ENCODE data around the gene TCERG1L.
"Not testable (repeated sequence)": the region's sequence is repeated elsewhere in the genome, so short reads cannot be mapped to it uniquely, and the experiment has no call there.

TCERG1L gene

DNA sequence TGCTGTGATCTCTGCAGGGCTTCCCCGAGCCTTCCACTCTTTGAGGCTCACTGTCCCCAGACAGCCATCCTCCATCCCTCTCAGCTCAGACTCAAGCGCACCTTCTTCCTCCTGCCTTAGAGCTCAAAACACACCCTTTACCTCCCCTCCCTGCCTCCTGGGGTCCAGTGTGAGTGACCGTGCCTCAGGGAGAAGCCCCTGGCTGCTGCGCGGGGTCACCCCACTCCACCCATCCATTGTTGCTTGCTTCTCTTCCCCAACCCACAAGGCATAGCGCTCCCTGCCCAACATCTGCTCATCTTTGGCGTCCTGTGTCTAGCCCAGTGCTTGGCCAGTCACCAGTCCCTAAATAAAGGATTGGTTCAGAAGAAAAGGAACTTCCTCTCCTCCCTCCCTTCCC lies 170.3 kb downstream of the TCERG1L start:
- no peak for DNase-seq

DNA sequence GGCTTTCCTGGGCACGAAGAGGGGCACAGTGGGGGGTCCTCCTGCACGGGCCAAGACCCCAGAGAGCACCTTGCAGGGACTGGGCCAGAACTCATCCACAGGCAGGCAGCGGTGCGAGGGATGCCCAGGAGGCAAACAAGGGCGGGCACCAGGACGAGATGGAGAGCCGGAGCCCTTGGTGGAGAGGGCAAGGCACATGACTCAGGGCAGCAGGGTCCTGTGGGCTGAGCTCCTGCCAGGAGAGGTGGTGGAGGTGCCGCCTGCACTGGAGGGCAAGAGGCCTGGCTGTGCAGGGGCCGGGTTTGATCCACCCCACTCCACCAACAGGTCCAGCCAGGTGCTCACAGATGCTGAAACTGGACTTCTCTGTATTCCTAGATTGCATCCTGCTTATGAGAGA lies 170.9 kb downstream of the TCERG1L start:
- no peak for DNase-seq

DNA sequence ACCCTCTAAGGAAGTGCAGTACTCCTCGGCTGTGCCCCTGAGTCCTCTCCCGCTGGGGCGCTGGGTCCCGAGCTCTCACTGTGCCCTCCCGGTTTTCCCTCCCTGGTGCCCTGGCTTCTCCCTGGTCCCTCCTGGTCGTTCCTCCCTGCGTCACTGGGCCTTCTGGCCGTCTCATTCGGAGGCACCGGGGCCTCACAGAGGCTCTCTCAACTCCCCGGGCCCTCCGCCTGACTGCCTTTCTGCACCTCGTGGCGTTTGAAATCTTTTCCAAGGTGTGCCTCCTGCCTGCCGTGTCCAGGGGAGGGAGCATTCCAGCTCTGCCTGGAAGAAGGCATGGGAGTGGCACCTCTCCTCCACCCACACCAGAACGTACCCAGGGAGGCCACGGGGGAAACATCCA lies 174.3 kb downstream of the TCERG1L start:
- no peak for DNase-seq

DNA sequence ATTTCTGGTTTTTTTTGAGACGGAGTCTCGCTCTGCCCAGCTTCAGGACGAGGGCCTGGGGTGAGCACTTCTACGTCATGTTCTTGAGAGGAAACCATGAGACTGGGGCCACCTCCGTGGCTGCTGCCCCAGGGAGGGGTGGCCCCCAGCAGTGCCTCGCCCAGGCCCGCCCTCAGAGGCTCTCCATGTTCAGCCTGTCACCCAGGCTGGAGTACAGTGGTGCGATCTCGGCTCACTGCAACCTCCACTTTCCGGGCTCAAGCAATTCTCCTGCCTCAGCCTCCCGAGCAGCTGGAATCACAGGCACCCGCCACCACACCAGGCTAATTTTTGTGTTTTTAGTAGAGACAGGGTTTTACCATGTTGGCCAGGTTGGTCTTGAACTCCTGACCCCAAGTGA lies 175.2 kb downstream of the TCERG1L start:
- not testable (repeated sequence) for DNase-seq

DNA sequence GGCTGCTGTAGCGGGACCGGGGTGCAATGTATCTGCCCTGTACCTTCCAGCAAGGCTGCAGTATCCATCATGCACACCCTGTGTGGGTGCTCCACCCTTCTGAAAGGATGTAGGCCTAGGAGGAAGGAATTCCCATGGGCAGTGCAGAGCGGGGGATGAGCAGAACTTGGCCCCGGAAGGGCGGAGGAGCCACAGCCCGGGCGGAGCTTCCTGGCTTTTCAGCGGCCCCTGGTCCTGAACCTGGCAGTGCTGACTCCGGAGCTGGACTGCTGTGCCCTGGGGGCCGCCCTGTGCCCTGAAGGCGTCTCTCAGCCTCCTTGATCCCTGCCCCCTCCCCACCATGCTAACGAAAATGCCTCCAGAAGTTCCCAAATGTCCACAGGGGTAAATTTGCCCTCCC lies 175.8 kb downstream of the TCERG1L start:
- no peak for DNase-seq

DNA sequence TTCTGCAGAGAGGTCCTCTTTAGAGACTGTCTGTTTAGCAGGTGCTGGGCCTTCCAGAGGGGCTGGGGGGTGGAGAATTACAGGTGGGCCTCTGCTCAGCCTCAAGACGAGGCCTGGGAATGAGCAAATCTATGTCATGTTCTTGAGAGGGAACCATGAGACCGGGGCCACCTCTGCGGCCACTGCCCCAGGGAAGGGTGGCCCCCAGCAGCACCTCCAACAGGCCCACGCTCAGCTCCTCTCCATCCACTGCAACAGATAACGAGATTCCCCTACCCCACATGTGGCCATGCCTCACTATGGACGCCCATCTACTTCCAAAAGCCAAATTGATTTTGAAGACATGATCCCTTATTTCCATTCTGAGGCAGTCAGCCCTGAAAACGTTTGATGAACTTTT lies 176.9 kb downstream of the TCERG1L start:
- no peak for DNase-seq

DNA sequence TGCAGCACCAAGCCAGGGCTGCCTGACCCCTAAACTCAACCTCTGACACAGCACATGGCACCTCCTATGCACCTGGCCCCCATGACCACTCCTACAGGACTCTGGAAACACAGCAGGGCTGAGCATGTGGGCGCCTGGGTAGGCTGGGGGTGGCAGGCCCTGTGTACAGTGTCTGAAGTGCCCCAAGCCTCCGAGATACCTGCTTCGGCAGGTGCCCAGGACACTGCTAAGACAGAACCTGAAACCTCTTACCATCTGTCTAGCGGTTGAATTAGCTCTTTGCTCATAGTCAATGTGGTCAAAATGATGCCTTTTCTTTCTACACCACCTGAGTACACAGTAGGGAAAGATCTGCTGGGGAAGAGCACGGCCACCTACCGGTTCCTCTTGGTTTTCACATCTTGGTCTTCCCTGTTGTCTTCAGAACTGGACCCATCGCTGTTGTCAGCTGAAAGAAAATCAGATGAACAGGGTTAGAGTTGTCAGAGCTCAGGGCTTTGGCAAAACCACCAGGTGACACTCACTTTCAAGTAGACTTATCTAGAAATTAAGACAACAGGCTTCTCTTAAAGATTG lies 177.4 kb downstream of the TCERG1L start:
- DNase-seq = no peak

DNA sequence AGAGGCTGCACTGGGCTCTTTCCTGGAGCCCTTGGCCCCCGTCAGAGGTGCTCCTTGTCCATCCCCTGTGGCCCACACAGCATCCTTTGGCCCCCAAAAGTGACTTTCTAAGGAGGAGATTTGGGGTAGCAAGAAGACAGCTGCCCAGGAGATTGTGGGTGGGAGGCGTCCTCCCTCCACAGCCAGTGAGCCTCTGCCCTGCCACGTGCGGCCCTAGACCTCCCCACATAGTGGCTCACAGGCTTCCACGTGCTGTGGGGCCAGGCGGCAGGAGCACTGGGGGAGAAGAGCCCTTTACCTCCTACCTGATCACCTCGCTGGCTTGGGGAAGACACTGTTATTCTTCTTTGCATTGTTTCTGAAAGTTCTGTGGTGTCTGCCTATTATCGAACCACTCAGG lies 178.8 kb downstream of the TCERG1L start:
- DNase-seq = no peak

DNA sequence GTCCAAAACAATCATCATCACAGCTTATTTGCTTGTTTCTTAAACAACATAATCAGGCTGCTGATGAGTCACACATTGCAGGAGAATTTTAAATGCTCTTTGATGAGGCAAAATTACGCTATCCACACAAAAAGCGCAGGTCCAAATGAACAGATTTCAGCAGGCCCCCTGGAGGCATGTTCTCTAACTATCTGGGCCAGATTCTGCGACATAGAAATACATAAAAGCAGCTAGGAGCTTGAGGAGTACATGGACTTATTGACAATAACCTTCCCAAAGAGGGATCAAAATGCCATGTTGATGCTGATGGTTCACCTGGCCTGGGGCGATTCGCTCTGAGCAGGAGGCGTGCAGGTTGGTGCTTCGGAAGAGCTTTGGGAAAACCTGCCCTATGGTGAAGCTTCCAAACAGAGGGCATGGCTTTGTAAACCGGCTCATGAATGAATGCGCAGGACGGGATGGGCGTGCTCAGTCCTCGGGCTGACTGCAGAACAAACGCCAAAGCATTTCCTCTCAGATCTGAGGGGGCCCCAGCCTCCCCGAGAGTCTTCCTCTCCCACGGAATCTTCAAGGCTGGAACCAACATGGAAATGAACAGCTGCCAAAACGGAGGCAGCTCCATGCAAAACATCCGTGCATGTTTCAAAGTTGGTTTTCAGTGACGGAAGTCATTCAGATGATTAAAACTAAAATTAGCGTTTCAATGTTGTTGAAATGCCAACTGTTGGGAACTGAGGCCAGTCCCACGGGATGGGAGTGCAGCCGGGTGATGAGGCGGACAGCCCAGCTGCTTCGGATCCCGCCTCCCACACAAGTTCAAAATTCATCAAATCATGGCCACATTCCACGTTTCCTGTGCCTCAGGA lies 179.6 kb downstream of the TCERG1L start:
- DNase-seq = no peak

DNA sequence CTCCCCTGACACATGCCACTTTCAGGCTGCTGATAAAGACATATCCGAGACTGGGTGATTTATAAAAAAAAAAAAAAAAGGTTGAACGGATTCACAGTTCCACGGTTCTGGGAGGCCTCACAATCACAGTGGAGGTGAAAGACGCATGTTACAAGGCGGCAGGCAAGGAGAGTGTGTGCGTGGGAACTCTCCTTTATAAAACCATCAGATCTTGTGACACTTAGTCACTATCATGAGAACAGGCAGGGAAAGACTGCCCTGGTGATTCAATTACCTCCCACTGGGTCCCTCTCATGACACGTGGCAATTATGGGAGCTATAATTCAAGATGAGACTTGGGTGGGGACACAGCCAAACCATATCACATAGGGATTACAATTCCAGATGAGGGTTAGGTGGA lies 181.5 kb downstream of the TCERG1L start:
- DNase-seq = no peak

DNA sequence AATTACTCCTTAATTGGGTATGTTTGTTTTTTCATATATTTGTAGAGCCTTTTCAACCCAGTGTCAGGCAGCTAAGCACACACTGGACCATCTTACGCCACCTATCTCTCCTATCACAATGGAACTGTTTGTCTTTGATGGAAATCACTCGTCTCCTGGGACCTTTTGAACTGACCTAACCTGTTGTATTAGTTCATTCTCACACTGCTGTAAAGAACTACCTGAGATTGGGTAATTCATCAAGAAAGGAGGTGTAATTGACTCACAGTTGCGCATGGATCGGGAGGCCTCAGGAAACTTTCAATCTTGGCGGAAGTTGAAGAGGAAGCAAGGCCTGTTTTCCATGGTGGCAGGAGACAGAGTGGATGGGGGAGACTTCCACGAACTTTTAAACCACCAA lies 182.0 kb downstream of the TCERG1L start:
- DNase-seq = no peak

DNA sequence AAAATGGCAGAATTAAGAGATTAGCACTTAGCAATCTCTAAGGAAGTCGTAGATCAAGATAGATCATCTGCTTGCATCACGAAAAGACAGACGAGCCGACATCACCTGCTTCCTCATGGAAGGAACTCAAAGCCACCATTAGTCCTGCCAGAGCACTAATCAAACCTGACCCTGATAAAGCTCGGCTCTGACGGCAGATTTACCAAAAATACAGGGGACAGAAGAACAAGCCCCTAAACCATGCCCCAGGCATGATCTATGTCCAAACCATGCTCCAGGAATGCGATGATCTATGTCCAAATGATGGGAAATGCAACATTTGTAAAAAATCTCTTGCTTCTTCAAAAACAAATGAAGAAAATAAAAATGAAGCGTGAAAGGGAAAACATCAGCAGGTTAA lies 182.8 kb downstream of the TCERG1L start:
- DNase-seq = no peak

DNA sequence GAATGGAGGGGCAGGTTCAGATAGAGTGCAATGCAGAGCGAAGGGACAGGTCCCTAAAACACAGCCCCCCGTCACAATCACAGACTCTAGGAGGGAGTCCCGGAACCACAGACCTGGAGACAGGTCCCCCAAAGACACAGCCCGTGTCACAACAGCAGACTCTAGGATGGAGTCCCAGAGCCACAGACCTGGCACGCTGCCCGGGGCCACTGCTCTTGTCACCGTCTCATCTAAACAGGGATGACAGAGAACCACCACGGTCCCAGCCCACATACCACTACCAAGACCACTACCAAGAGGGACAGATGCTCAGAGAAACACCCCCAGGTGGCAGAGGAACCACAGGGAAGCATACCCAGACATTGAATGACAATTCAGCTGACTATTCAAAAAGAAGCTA lies 183.9 kb downstream of the TCERG1L start:
- DNase-seq = no peak

DNA sequence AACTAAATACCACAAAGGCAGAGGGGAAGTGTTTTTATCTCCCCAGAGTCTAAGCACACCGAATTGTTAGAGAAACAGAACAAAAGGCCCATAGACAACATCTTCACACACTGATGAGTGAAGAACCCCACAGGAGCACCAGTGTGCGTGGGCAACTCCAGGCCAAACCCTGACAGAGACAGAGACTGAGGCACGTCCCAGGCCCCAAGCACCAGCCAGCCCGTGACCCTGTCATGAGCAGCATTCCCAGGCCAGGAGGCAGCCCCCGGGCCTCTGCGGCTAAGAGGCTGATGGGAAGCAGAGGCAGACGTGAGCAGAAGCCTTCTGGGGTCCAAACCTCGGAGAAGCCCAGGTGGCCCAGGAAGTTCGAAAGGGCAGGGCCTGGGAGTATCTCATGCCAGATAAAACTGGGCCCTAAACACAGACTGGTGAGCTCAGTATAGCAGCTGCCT lies 184.4 kb downstream of the TCERG1L start:
- no peak for DNase-seq

DNA sequence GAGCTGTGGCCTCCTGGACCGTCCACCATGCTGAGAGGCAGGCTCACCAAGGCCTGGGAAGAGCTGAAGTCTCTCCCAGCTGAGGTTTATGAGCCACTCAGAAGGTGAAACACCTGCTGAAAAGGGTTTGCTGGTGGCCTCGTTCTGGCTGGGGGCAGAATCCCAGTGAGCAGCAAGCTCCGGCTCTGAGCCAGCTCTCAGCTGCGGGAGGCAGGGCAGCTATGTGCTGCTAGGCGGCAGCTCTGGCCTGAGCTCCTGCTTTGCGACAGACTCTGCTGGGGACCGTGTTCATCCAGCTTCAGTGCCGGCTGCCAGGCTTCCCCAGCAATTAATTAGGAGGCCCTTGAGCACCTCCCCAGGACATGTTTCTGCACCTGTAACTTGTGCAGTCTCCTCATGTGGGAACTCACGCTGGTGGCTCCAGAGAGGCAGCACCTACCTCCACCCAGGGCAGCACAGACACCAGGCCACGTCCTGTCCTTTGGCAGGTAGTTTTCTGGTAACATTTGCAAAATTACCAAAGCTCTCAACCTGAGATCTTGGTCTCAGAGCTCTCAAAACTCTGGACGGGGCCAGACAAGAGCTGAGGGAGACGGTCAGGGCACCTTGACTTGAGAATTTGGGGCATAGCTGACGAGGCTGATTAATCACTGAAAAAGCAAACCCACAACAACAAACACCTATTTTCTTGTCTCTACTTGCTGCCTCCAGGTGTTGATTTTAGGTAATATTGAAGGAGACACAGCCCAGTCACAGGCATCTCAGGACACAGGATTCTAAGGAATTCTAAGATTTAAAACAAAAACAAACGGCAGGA lies 185.0 kb downstream of the TCERG1L start:
- no peak for DNase-seq

DNA sequence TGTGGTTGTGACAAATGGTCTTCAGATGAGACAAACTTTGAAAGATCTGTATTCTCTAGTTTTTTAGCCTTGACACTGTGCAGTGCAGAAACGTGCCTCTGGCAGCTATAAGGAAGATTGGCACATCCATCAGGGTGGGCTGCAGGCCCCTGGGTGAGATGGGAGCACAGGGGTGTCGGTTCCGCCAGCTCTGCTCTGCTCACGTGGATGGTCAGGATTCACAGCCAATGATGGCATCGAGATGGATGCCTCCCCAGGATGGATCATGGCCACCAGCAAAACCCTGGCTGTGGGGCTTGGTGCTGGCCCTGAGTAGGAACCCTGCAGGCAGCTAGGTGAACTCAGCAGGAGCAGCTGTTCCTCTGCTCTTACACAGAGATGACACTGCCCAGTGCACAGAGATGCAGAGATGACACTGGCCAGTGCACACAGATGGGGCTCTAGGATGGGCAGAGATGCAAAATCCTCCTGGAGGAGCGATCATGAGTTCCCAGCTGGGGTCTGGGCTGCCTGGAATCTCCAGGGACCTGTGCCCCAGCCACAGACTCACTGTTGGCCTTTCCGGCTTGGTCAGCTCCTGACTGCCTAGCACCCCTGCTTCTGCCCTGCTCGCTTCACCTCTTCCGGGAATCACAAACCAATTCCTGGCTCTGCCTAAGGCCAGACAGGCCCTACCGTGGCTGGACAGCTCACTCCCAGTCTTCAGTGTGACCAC lies 185.9 kb downstream of the TCERG1L start:
- DNase-seq = no peak

DNA sequence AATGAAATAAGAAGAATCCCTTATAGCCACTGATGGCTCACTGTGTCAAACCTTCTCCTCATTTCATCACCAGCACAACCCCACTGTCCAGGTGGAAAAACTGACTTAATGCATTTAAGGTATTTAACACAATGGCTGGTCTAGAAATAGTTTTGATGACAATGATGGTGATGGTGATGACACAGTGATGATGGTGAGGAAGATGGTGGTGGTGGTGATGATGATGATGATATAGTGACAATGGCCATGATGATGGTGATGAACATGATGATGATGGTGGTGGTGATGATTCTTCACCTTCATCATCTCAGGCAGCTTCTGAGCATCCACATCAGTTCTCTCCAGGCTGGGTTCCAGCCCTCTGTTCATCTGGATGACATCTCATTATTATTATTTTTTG lies 186.6 kb downstream of the TCERG1L start:
- DNase-seq = no peak

DNA sequence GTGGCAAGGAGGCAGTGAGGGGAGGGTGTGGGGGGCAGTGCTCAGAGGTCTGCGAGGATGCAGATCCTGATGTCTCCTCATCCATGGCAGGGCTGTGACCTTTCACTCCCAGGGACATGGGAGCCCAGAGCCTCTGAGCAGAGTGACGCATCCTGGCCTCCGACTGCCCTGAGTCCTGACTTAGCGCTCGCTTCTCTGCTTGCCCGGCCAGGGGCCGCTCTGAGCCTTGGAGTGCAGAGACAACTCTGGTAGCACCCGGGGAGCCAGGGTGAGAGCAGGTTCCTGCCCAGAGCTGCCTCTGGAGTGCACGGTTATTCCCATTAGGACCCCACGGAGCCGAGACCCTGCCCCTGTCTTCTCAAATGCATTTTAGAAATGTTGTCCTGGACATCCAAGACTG lies 188.0 kb downstream of the TCERG1L start:
- no peak for DNase-seq

DNA sequence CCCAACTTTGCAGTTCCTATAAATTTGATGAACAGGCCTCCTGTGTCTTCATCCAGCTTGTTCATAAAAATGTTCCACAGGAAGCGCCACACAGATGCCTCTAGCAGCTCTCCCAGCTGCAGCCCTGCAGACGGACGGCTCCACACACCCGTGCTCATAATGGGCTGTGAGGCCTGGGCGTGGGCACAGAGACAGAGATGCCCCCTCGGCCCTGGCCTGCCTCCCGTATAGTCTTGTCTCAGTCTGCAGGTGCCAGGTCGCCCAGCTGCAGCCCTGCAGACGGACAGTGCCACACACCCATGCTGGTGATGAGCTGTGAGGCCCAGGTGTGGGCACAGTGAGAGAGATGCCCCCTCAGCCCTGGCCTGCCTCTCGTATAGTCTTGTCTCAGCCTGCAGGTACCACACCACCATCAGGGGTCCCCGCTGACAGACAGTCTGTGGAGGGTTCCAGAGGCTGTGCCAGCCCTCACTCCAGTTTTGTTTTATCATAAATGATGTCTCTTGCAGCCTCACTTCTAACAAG lies 189.9 kb downstream of the TCERG1L start:
- no peak for DNase-seq

DNA sequence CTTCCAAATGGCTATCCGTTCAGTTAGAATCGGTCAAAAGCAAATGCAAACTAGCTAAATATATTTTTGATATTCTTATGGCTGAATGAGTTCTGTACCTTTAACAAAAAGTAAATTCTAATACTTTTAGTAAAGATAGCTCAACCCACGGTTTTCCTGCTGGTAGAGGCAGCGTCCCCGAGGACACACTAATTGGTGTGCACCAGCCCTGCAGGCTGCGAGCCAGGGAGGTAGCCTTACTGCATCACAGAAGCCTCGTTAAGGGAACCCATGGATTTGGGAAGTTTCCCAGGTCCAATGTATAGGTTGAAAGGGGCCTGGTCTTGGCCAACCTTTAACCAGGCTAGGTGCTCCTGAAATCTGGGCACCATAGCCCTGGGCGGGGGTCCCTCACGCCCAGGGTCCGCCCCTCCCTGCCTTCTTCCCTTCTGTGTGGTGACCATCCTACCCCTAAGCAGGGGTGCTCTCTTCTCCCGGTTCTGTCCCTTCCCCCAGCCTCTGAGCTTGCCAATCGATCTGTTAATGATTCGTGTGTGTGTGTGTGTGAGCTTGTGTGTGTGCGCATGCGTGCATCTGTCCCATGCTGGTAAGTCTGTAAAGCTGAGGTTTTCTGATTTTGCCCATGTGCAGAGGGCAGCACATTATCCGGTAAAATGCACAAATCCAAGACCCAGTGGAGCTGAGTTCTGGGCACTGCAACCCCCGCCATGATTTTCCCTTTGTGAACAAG lies 191.7 kb downstream of the TCERG1L start:
- no peak for DNase-seq

DNA sequence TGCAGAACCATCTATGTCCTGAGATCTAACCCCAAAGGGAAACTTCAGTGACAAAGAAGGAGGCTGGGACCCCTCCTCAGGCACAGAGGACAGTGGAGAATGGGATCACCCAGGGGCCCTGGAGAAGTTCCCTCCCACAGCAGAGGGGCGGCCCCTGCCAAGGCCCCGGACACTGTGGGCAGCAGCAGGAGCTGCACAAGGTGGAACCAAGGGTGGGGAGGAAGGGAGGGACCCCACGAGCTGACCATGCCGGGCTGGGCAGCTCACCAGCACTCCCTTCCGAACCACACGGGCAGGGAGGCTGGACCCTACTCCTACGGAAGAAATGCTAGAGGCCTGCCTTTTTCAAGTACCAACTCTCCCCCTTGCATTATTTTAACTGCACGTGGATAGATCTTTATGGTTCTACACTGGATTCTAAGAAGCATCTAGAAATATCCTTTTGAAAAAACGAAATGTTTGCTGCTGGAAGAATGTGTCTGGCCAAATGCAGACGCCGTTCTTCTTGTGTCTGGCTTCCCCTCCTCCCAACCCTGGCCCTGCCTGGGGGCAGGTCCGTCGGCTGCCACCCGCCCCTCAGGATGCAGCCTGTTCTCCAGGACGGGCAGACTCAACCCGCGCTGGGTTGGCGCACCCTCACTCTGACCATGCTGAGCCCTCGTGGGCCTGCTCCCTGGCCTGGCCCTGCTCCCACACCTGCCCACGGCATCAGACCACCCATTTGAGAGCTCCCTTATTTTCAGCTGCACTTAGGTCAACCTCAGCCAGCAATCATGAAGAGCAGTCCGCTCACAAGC lies 193.9 kb downstream of the TCERG1L start:
- no peak for DNase-seq

Data from inflammatory macrophage treated with lipopolysaccharide for 1 hour (primary cell).